T-helper 17 cell (primary cell): ENCODE measurements around the gene CNTROB. TPM values are rescaled to one million over a fixed set of nuclear protein-coding genes. Genes with fewer than 3 reads are reported as not detected.
A peak's percentile ranks its signal among the peaks of the same experiment; 100 is the strongest.

Experiments used
- ATAC-seq: fragments of 150-1000 bp; cut with Tn5 transposase; 2 replicates; pipeline ENCODE4 v1.10.0; 2021; ENCODE audit warnings: mild to moderate bottlenecking, moderate library complexity
- DNase-seq, 3 donors: peaks; one replicate each; pipeline versions ENCODE4 v3.0.0 to v3.0.0-alpha.2; 2020 to 2021
- H3K9me3 ChIP-seq: one replicate; pipeline ENCODE4 v1.7.0; 2013; ENCODE audit warnings: low read length, mild to moderate bottlenecking; ENCODE audit not compliant: control insufficient read depth, poor library complexity, severe bottlenecking
- H3K27ac Mint-ChIP-seq: one replicate; pipeline ENCODE4 v1.8.0; 2022; ENCODE audit warnings: mild to moderate bottlenecking, moderate library complexity, mixed read lengths
- H3K27me3 Mint-ChIP-seq: one replicate; pipeline ENCODE4 v1.8.0; 2022; ENCODE audit warnings: mixed read lengths
- H3K36me3 Mint-ChIP-seq: one replicate; pipeline ENCODE4 v1.8.0; 2022; ENCODE audit warnings: low read depth, mixed read lengths
- H3K4me1 Mint-ChIP-seq: one replicate; pipeline ENCODE4 v1.8.0; 2022; ENCODE audit warnings: mild to moderate bottlenecking, mixed read lengths
- H3K4me3 Mint-ChIP-seq: one replicate; pipeline ENCODE4 v1.8.0; 2022; ENCODE audit warnings: mild to moderate bottlenecking, moderate library complexity, mixed read lengths
- total RNA-seq, 4 donors: library from RNA in 2 of 4; stranded (reverse) in 2 of 4; gene quantifications; one replicate each; pipeline ENCODE4 v1.2.3 and lab custom pipeline; 2022 to 2026

CNTROB gene
- total RNA-seq, 2 donors from 2014 or later: 24.3 to 27.9 TPM

DNA sequence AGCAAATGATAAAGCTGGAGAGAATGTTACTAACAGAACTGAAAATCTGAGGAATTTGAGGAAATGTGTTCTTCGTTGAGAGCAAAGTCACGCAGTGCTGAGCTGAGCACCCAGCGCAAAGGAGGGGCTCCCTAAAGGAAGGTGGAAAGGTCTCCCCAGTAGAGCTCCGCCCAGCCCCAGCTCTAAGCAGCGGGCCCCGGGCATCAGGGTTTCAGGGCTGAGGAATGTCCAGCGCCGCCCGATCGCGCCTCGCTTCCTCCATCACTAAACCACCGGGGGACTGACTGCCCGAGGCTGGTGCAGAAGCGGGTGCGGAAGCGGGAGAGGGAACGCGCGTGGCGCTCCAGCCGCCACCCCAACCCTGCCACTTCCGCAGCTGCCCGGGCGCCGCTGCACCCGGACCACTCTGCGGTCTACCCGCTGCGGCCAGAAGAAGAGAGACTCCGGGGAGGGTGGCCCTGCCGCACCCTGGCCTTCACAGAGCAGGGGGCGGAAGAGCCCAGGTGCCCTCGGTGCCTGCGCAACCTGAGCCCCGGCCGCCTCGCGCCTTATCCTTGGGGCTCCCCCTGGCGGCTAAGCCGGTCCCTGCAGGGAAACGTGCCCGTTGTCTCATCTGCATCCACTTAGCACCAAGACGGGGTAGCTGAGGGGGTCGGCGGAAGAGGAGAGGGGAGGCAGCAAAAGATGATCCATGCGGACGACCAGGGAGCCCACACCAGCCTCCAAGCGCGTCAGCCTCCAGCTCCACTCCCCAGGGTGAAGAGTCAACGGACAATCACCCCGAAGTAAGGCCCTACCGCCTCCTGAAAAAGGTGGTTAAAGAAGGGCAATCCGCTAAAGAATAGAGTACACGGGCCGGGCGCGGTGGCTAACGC, 58.0 kb downstream of the CNTROB start:
- H3K36me3 Mint-ChIP-seq: no peaks in the 10 kb centered on the region
- H3K27me3 Mint-ChIP-seq: peaks cover 13% of the 10 kb centered on the region
- peak overlapping the region; percentile 93 for H3K27ac Mint-ChIP-seq
- DNase-seq (peak; percentile 82 to 97 (median 87)), ATAC-seq (peak; percentile 92)
- H3K4me3 Mint-ChIP-seq: peak overlapping the region; percentile 86
- no peaks in the 10 kb centered on the region for H3K9me3 ChIP-seq
- H3K4me1 Mint-ChIP-seq: peaks cover 20% of the 10 kb centered on the region

DNA sequence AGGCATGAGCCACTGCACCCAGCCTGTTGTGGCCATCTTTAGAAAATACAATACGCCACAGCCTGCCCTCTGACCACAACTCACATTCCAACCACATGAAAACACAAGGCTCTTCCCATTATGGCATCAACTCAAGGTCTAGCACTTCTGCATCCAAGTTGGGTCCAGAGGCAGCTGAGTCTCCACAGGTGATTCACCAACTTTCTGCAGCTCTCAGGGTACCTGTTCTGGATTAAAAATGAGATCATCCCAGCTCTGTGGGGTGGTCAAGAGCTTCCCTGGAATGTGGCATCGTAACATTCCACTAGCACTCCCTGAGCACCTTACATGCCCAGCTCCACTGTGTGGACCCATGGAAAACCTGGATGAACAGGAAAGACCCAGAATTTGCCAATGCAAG, 60.5 kb downstream of the CNTROB start:
- H3K4me3 Mint-ChIP-seq: no peak overlapping the region
- H3K9me3 ChIP-seq: no peaks in the 10 kb centered on the region
- DNase-seq (no peak), ATAC-seq (no peak)
- peaks cover 2% of the 10 kb centered on the region for H3K27me3 Mint-ChIP-seq
- no peaks in the 10 kb centered on the region for H3K36me3 Mint-ChIP-seq
- no peak overlapping the region for H3K27ac Mint-ChIP-seq
- peaks cover 20% of the 10 kb centered on the region for H3K4me1 Mint-ChIP-seq

DNA sequence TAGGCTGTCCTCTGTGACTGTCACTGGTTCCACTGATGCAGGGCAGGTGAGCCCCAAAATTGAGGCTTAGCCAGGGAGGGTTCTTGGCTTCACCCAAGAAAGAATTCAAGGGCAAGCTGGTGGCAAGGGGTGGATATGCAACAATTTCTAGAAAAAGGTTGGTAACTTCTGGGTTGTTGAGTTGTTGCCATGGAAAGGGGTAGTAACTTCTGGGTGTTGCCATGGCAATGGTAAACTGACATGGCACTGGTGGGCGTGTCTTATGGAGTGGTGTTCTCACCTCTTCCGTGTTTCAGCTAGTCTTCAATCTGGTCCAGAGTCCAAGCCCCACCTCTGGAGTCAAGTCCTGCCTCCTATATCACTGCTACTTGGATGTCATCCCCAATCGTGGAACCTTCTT, 60.9 kb downstream of the CNTROB start:
- Mint-ChIP-seq H3K36me3 (no peaks in the 10 kb centered on the region), H3K27me3 (no peaks in the 10 kb centered on the region), H3K4me1 (peaks cover 20% of the 10 kb centered on the region), H3K4me3 (peak overlapping the region; percentile 2), H3K27ac (no peak overlapping the region)
- no peaks in the 10 kb centered on the region for H3K9me3 ChIP-seq
- DNase-seq (no peak), ATAC-seq (no peak)

DNA sequence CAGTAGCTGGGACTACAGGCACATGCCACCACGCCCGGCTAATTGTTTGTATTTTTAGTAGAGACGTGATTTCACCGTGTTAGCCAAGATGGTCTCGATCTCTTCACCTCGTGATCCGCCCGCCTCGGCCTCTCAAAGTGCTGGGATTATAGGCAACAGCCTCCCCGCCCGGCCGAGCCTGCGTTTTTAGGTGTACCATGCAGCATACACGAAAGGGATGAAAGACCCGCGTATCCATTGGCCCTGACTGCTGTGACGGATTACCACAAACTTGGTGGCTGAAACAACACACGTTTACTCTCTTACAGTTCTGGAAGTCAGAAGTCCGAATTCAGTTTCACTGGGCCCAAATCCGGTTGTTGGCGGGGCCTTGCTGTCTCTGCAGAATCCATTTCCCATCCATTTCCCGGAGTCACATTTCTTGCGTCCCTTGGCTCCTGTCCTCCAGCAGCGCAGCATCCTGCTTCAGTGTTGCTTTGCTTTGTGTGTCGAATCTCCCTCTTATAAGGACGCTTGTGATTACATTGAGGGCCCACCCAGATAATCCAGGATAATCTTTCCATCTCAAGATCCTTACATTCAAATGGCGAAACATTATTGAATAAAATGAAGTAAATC, 62.1 kb downstream of the CNTROB start:
- no peak for DNase-seq
- no peaks in the 10 kb centered on the region for H3K36me3 Mint-ChIP-seq
- H3K27ac Mint-ChIP-seq: no peak overlapping the region

DNA sequence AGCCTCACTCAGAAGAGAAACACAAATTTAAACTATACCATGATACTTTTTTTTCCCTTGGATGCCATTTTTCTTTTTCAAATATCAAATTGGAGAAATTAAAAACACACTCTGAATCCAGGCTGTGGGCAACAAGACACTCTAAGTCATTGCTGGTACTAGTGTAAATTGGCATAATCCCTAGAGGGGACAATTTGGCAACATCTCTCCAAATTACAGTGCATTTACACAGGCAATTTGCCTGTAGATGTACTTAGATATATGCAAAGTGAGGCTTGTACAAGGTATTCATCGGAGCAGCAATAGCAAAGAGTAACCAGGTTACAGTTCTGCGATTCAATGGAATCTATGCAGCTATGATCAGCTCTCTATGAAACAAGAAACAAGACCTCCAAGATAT, 63.7 kb downstream of the CNTROB start:
- DNase-seq (no peak), ATAC-seq (no peak)
- peaks cover 6% of the 10 kb centered on the region for H3K4me1 Mint-ChIP-seq
- H3K36me3 Mint-ChIP-seq: no peaks in the 10 kb centered on the region
- no peak overlapping the region for H3K27ac Mint-ChIP-seq
- H3K4me3 Mint-ChIP-seq: no peak overlapping the region
- H3K9me3 ChIP-seq: no peaks in the 10 kb centered on the region
- peaks cover 12% of the 10 kb centered on the region for H3K27me3 Mint-ChIP-seq

More for the DNA sequence above, 62.1 kb downstream of the CNTROB start:
- no peak for ATAC-seq
- Mint-ChIP-seq H3K4me1 (peaks cover 16% of the 10 kb centered on the region), H3K4me3 (no peak overlapping the region), H3K27me3 (peaks cover 7% of the 10 kb centered on the region)
- H3K9me3 ChIP-seq: no peaks in the 10 kb centered on the region

DNA sequence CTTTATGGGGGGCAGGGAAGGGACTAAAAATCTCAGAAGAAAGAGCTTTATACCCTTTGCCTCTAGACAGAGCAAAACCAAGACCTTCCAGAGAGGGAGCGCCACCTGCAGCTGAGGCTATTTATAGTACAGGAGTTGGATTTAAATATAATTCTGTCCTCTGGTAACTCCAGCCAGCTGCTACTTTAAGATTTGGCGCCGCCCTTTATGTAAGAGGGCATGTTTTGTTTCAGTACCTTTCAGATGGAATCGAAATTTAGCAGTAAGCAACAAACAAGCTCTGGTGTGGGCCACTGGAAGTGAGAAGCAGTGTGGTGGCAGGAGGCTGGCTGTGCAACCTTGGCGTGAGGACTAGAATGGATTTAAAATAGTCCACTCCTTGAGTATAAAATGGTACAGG, 65.2 kb downstream of the CNTROB start:
- no peak overlapping the region for H3K27ac Mint-ChIP-seq
- no peaks in the 10 kb centered on the region for H3K9me3 ChIP-seq
- DNase-seq (no peak), ATAC-seq (peak; percentile 60)
- peaks cover 27% of the 10 kb centered on the region for H3K27me3 Mint-ChIP-seq
- peaks cover 6% of the 10 kb centered on the region for H3K4me1 Mint-ChIP-seq
- H3K4me3 Mint-ChIP-seq: no peak overlapping the region
- H3K36me3 Mint-ChIP-seq: peaks cover 8% of the 10 kb centered on the region

Other genes with a start within 250 kb of the CNTROB start
- 10 to 100 TPM; 61.2 to 66.2 TPM for gene TP53, start 244.7 kb upstream of the CNTROB start, total RNA-seq
- 1 to 10 TPM; 6.6 TPM for gene WRAP53, start 243.7 kb upstream of the CNTROB start, total RNA-seq
- gene EFNB3, start 227.0 kb upstream of the CNTROB start, total RNA-seq: not detected
- gene DNAH2, start 214.5 kb upstream of the CNTROB start, total RNA-seq: under 1 TPM in 1 of 2 donors, not detected in 1; 0.31 TPM
- gene KDM6B, start 98.0 kb upstream of the CNTROB start, total RNA-seq: 100 to 1,000 TPM; 207 to 231 TPM
- 10 to 100 TPM; 31.0 to 31.3 TPM for gene TMEM88, start 77.1 kb upstream of the CNTROB start, total RNA-seq
- 10 to 100 TPM; 26.8 to 30.3 TPM for gene NAA38, start 74.6 kb upstream of the CNTROB start, total RNA-seq
- 10 to 100 TPM in 1 of 2 donors, 1 to 10 TPM in 1; 9.3 to 14.9 TPM for gene CYB5D1, start 74.2 kb upstream of the CNTROB start, total RNA-seq
- 100 to 1,000 TPM; 219 TPM for gene CHD3, start 43.4 kb upstream of the CNTROB start, total RNA-seq
- 1 to 10 TPM; 1.4 to 2.3 TPM for gene RNF227, start 15.9 kb upstream of the CNTROB start, total RNA-seq
- gene KCNAB3, start 2.4 kb upstream of the CNTROB start, total RNA-seq: 1 to 10 TPM; 5.9 to 8.4 TPM
- gene TRAPPC1, start 260 bp upstream of the CNTROB start, total RNA-seq: 100 to 1,000 TPM; 102 to 118 TPM
- gene GUCY2D, start 70.4 kb downstream of the CNTROB start, total RNA-seq: under 1 TPM in 1 of 2 donors, not detected in 1; 0.08 TPM
- gene ALOX15B, start 106.9 kb downstream of the CNTROB start, total RNA-seq: not detected
- gene ALOX12B, start 155.5 kb downstream of the CNTROB start, total RNA-seq: not detected
- gene ALOXE3, start 186.3 kb downstream of the CNTROB start, total RNA-seq: not detected
- not detected for gene HES7, start 191.9 kb downstream of the CNTROB start, total RNA-seq
- gene PER1, start 220.2 kb downstream of the CNTROB start, total RNA-seq: 1,000 to 10,000 TPM; 1,926 to 2,038 TPM
- gene VAMP2, start 230.7 kb downstream of the CNTROB start, total RNA-seq: 100 to 1,000 TPM; 209 to 252 TPM
- gene TMEM107, start 244.2 kb downstream of the CNTROB start, total RNA-seq: 10 to 100 TPM; 33.0 to 33.9 TPM